Superior temporal gyrus (tissue), 1 donor: ENCODE data around the gene ZNF18.
"Not testable (repeated sequence)": the region's sequence is repeated elsewhere in the genome, so short reads cannot be mapped to it uniquely, and the experiment has no call there.

Experiments used
- DNase-seq: peaks from one replicate; pipeline ENCODE4 v3.0.0-alpha.2; 2016; ENCODE audit errors: extremely low spot score

ZNF18 gene

DNA sequence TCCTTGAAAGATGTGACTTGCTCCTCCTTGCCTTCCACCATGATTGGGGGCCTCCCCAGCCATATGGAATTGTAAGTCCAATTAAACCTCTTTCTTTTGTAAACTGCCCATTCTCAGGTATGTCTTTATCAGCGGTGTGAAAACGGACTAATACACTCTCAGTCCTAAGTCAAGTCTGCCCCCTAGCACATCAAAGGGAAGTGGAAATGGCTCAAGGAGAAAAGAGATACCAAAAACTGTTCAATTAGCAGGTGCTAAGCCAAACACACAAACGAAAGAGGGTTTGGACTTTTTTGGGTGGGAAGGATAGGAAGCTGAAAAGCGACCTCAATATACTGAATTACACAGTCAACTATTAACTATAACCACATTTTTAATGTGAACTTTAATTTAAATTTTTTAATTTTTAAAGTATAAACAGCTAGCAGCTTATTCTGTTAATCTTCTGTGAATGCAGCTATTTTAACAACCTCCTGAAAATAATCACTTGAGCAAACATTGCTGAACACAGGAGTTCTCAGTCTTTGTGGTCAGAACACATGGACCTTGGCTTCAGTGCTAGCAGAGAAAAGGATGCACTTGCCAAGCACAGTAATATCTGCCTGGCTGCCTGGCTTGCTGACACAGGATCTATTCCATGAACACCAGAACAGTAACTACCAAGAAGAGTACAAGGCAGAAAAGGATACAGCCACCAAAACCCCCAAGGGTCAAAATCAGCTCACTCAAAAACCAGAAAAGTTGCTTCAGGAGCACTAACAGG lies 10.9 kb downstream of the ZNF18 start:
- DNase-seq: no peak

DNA sequence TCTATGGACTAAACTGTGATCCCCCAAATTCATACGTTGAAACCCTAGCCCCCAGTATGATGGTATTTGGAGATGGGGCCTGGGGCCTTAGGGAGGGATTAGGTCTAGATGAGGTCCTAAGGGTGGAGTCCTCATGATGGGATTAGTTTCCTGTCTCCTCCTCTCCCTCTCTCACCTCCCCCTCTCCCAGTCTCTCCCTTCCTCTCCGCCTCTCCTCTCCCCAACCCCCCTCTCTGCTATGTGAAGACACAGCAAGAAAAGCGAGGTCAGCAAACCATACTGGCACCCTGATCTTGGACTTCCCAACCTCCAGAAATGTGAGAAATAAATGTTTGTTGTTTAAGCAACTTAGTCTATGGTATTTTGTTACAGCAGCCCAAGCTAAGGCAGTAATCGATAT lies 15.4 kb downstream of the ZNF18 start:
- no peak for DNase-seq

- DNase-seq: no peak
Observed at GRCh38 chr17:11980813-11981212, 16.5 kb downstream of the ZNF18 start.

DNA sequence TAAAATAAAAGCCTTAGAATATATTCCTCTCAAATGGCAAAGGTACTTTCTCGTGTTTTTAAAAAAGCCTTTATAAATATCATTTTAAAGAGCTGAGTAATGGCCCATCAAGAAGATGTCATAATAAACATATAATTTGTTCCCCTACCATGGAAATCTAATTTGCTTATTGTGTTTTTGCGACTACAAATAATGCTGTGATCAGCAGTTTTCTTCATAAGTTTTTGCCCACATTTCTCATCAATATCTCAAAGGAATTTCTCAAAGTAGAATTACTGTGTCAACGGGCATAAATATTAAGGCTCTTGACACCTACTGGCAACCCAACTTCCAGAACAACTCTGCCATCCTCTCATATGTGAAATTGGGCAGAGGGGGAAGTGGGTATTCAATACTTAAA lies 17.5 kb downstream of the ZNF18 start:
- DNase-seq: no peak

DNA sequence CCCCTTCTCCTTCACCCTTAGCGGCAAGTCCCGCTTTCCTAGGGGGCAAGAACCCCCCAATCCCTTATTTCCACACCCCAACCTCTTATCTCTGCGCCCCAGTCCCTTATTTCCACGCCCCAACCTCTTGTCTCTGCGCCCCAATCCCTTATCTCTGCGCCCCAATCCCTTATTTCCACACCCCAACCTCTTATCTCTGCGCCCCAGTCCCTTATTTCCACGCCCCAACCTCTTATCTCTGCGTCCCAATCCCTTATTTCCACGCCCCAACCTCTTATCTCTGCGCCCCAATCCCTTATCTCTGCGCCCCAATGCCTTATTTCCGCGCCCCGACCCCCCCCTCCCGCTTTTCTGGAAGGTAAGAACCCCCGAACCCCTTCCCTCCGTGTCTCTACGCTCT lies 24.5 kb downstream of the ZNF18 start:
- DNase-seq: not testable (repeated sequence)

GRCh38 chr17:11969565-11969964 lies 27.7 kb downstream of the ZNF18 start:
- DNase-seq: no peak

DNA sequence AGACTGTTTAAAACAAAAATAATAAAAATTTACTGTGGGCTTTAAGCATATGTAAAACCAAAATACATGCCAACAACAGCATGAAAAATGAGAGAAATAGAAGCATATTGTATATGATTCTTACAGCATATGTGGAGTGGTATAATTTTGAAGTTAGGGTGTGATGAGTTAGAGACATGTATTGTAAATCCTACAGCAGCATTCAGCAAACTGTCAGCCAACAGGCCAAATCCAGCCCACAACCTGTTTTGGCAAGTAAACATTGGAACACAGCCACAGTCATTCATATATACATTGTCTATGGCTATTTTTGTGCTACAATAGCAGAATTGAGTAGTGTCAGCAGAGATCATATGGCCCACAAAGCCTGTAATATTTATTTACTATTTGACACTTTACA lies 42.3 kb downstream of the ZNF18 start:
- no peak for DNase-seq

GRCh38 chr17:11953924-11954323 lies 43.4 kb downstream of the ZNF18 start:
- DNase-seq: no peak

- DNase-seq: no peak
Observed at GRCh38 chr17:11952610-11953009, 44.7 kb downstream of the ZNF18 start.

DNA sequence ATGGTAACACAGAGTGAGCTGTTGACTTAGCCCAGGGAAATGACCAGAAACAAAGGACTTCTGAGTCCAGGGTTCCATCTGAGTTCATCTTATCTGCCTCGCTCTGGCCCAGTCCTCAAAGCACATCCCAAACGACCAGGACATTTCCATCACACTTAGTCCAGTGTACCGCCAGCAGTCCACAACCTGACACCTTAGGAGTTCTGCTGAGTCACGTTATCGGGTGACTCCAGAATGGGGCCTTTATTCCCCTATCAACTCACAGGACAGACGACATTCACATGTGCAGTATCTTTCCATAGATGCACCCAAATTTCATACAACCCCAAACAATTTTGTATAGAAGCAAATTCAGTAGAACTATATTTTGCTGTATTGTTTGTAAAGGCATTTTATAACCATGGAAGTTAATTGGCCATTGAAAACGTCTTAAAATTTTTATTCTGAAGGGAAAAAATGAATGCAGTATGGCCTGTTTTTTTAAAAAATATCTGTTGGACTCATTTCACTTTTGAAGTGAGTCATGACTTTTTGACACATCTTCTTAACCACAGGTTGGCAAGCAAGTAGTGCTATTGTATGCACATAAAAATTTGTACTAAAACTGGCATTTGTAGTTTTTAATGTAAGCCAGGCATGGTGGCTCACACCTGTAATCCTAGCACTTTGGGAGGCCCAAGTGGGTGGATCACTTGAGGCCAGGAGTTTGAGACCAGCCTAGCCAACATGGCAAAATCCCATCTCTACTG lies 46.3 kb downstream of the ZNF18 start:
- DNase-seq: no peak

GRCh38 chr17:11949571-11949970 lies 47.7 kb downstream of the ZNF18 start:
- not testable (repeated sequence) for DNase-seq

DNA sequence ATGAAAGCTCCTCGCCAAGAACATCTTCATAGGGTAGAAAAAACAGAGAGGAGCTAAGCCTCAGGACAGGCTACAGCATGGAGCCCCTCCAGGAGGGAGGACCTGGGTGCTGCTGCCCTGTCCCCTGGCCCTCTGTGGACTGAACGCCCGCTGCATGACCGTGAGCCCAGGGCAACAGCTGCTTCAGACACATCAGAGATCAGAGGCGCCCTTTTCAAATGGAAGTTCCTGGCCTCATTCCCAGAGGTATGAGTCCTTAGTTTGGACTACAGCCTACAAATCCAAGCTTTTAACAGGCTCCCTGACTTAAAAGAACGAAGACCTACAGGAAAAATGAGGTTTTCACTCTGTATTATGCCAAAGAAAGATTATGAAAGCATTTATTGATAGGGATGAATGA lies 48.5 kb downstream of the ZNF18 start:
- no peak for DNase-seq

DNA sequence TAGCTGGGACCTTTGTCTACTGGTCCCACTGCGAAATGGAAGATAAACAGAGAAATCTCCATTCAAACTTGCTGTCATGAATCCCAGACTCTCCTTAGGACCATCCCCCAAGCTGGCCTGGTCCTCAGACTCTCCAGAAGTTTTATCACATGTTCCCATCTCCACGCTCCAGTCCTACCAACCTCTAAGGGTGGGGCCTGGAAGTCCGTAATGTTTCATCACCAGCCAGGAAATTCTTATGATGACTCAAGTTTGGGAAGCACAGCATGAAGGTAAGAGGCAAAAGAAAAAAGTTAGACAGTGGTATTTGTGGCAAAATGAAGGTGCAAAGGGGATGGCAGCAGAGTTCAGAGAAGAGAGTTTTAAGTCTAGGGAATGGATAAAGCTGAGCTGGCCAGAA lies 52.7 kb downstream of the ZNF18 start:
- DNase-seq: no peak

GRCh38 chr17:11943759-11944347 lies 53.4 kb downstream of the ZNF18 start:
- no peak for DNase-seq

DNA sequence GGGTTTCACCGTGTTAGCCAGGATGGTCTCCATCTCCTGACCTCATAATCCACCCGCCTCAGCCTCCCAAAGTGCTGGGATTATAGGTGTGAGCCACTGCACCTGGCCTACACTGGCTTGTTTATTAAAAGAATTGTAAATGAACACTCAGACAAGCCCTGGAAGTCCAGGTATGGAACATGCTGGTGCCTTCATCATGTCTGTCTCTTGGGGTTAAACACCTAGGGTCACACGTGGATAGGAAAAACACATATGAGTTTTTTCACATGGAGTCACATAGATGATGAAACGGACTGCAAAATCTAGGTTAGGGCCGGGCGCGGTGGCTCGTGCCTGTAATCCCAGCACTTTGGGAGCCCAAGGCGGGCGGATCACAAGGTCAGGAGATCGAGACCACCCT lies 54.2 kb downstream of the ZNF18 start:
- DNase-seq: not testable (repeated sequence)

GRCh38 chr17:11940904-11941303 lies 56.4 kb downstream of the ZNF18 start:
- DNase-seq: no peak

DNA sequence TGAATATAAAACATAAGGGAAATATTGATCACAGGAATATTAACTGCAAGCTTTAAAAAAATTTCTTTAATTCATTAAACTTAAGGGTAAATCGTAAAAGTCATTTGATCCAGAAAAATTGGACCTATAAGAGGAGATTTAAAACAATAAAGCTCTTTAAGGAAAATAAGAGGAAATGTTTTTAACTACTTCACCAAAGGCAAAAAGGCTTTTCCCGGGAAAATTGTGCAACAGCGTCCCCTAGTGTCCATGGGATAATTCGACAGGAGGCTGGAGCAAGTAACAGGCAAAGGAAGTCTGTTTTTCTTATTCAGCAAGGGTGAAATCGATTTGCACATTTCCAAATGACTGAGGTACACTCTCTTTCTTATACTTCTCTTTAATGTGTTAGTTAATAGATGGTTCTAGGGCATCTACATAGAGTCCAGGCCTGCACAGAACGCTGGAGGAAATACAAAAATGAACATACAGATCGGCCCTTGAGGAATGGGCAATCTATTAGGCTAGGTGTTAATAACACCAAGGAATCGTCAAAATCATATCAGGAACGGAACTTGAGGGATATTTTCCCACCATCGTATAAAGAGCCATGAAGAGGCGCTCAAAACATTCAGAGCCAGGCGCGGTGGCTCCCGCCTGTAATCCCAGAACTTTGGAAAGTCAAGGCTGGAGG lies 61.4 kb downstream of the ZNF18 start:
- DNase-seq: peak; percentile 89

DNA sequence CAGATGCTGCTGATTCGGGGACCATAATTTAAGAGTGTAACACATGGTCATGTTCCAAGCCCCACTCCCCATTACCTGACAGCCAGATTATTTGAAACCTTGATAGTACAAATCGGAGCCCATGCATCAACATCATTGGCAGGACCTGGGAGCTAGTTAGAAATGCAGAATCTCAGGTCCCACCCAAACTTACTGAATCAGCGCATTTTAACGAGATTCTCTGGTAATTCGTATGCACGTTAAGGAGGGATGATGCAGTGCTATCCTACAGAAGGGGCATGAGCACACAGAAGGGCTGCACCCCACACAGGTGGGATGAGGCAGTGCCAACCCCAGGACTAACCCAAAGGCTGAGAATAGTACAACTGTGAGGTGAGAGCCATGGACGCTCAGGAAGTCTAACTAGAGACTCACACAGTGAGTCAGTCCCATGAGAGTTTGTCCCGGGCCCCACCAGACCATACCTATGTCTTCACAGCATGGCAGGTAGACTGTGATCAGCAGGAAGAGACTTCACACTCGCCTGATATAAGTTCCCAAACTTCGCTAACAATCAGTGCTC lies 64.9 kb downstream of the ZNF18 start:
- no peak for DNase-seq

DNA sequence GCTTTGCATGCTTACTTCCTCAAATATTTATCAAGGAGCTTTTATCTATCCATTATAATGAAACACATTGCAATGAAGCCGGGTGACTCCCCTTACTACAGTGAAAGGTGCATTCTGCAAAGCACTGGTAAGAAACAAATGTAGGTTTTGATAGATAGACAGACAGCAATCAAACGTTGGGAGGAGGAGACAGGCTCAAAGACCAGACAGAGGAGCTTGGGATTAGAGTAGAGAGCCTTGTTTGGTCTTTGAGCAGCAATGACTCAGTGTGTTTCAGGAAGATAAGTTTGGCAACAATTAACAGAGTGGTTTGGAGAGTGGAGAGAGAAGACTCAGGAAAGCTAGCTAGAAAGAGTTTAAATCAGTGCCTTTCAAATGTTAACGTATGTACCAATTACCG lies 68.8 kb downstream of the ZNF18 start:
- no peak for DNase-seq
